ENCODE results near the gene SUOX. TPM values are rescaled to one million over a fixed set of nuclear protein-coding genes. Genes with fewer than 3 reads are reported as not detected.

Gene SUOX
- total RNA-seq, 4 donors from 2014 or later: 18.7 to 25.6 (median 22.9) TPM

DNA sequence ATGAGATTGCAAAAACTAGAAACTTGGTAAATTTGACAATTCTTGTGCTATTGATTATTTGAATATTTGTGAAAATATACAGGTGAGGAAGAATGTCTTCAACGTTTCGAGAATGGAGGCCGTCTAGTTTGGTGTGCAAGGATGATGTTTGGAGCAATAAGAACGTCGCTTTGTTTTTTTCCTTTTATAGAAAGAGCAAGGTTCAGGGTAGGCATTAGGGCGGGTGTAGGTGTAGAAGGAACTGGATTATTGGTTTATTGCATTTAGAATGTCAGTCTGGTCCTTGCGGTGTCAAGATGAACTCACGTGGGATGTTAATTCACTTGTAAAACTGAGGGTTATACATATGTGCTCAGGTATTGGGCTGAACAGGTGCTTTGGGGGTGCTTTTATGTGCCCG is 45.8 kb downstream of the SUOX start:
- WGBS: 44% methylated on average over 9 of the region's 9 CpGs
- no peak for TF ChIP-seq POLR2AphosphoS5 (IDR thresholded peaks at IDR 0.05)
- no peak for DNase-seq (ENCODE audit: low spot score in 2 of 2)

DNA sequence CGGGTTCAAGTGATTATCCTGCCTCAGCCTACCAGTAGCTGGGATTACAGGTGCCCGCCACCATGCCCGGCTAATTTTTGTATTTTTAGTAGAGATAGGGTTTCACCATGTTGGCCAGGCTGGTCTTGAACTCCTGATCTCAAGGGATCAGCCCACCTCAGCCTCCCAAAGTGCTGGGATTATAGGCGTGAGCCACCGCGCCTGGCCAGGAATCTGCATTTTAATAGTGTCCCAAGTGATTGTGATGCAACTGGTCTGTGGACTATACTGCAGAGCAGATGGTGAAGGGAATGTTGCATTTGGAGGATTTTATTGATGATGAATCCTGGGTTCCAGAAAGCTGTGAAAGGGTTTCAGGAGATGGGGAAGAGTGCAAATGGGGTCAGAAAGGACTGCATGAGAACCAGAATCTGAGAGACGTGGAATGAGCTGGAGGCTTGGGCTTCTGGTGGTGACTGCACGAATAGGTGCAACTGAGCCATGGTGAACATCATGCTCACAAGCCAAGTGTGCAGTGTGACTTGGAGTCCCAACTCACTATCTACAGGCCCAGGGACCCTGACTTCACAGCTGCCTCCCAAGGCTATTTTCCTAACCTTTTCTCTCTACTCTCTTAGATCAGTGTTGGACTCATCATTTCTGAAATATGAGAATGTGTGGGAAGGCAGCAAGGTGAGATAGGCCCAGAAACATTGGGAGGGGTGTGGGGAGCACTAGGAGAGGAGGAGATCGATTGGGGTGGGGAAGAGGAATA is 49.1 kb downstream of the SUOX start:
- no peaks in the 10 kb centered on the region for H3K27me3 ChIP-seq
- peaks cover 32% of the 10 kb centered on the region for H3K36me3 ChIP-seq
- no peaks in the 10 kb centered on the region for H3K9me3 ChIP-seq
- H3K4me1 ChIP-seq: peaks cover 25% of the 10 kb centered on the region
- no peak overlapping the region for H3K27ac ChIP-seq
- TF ChIP-seq, protein P1, sequence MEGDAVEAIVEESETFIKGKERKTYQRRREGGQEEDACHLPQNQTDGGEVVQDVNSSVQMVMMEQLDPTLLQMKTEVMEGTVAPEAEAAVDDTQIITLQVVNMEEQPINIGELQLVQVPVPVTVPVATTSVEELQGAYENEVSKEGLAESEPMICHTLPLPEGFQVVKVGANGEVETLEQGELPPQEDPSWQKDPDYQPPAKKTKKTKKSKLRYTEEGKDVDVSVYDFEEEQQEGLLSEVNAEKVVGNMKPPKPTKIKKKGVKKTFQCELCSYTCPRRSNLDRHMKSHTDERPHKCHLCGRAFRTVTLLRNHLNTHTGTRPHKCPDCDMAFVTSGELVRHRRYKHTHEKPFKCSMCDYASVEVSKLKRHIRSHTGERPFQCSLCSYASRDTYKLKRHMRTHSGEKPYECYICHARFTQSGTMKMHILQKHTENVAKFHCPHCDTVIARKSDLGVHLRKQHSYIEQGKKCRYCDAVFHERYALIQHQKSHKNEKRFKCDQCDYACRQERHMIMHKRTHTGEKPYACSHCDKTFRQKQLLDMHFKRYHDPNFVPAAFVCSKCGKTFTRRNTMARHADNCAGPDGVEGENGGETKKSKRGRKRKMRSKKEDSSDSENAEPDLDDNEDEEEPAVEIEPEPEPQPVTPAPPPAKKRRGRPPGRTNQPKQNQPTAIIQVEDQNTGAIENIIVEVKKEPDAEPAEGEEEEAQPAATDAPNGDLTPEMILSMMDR (IDR thresholded peaks at IDR 0.05): no peak
- TF ChIP-seq POLR2AphosphoS5 (IDR thresholded peaks at IDR 0.05) (no peak), POLR2A (IDR thresholded peaks at IDR 0.05) (no peak), EP300 (IDR thresholded peaks at IDR 0.05) (no peak)
- 87% methylated on average over 9 of the region's 9 CpGs for WGBS
- H3K4me3 ChIP-seq: no peak overlapping the region
- no peak for DNase-seq (ENCODE audit: low spot score in 2 of 2)

More for the DNA sequence above, 45.8 kb downstream of the SUOX start:
- no peaks in the 10 kb centered on the region for H3K27me3 ChIP-seq
- no peaks in the 10 kb centered on the region for H3K9me3 ChIP-seq
- peaks cover 29% of the 10 kb centered on the region for H3K4me1 ChIP-seq
- peaks cover 32% of the 10 kb centered on the region for H3K36me3 ChIP-seq
- H3K27ac ChIP-seq: peak overlapping the region; percentile 89
- peak overlapping the region; percentile 91 for H3K4me3 ChIP-seq

DNA sequence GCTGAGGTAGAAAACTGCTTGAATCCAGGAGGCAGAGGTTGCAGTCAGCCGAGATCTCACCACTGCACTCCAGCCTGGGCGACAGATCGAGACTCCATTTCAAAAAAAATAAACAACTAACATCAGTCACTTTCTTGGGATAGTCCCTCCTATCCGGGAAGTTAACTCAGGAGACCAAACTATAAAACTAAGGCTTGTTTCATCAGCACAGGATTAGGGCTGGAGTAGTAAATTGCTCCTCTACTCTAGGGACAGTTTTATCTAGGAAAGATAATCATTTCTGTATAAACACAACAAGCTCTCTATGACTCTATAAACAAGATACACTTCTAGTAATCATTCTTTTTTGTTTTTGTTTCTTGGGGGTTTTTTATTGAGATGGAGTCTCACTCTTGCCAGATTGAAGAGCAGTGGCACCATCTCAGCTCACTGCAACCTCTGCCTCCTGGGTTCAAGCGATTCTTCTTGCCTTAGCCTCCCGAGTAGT is 56.4 kb downstream of the SUOX start:
- Histone ChIP-seq H3K4me1 (no peaks in the 10 kb centered on the region), H3K27me3 (no peaks in the 10 kb centered on the region), H3K4me3 (no peak overlapping the region), H3K36me3 (no peaks in the 10 kb centered on the region), H3K9me3 (no peaks in the 10 kb centered on the region), H3K27ac (no peak overlapping the region)
- TF ChIP-seq POLR2A (IDR thresholded peaks at IDR 0.05): no peak
- no peak for TF ChIP-seq POLR2AphosphoS5 (IDR thresholded peaks at IDR 0.05)
- no peak for TF ChIP-seq EP300 (IDR thresholded peaks at IDR 0.05)
- TF ChIP-seq, protein P1 (IDR thresholded peaks at IDR 0.05): no peak
- 86% methylated on average over 6 of the region's 6 CpGs for WGBS
- no peak for DNase-seq (ENCODE audit: low spot score in 2 of 2)

Other genes with a start within 250 kb of the SUOX start
- 10 to 100 TPM; 32.0 to 45.8 (median 40.1) TPM for gene SARNP, start 179.6 kb upstream of the SUOX start, total RNA-seq
- gene ORMDL2, start 179.2 kb upstream of the SUOX start, total RNA-seq: 10 to 100 TPM in 3 of 4 donors, 1 to 10 TPM in 1; 8.6 to 22.8 (median 18.2) TPM
- 10 to 100 TPM; 29.8 to 38.2 (median 36.2) TPM for gene DNAJC14, start 167.7 kb upstream of the SUOX start, total RNA-seq
- gene MMP19, start 154.3 kb upstream of the SUOX start, total RNA-seq: 10 to 100 TPM in 1 of 4 donors, 1 to 10 TPM in 3; 4.2 to 10.5 (median 5.5) TPM
- gene PYM1, start 69.4 kb upstream of the SUOX start, total RNA-seq: 10 to 100 TPM; 32.0 to 41.8 (median 37.4) TPM
- gene DGKA, start 66.1 kb upstream of the SUOX start, total RNA-seq: 100 to 1,000 TPM; 185 to 556 (median 198) TPM
- 100 to 1,000 TPM in 1 of 4 donors, 10 to 100 TPM in 3; 54.4 to 188 (median 71.7) TPM for gene PMEL, start 31.2 kb upstream of the SUOX start, total RNA-seq
- 10 to 100 TPM; 18.4 to 33.2 (median 28.6) TPM for gene CDK2, start 30.4 kb upstream of the SUOX start, total RNA-seq
- gene RAB5B, start 23.2 kb upstream of the SUOX start, total RNA-seq: 100 to 1,000 TPM in 3 of 4 donors, 10 to 100 TPM in 1; 97.1 to 143 (median 114) TPM
- 10 to 100 TPM in 1 of 4 donors, 1 to 10 TPM in 3; 3.2 to 10.5 (median 3.8) TPM for gene IKZF4, start 23.8 kb downstream of the SUOX start, total RNA-seq
- 1,000 to 10,000 TPM in 2 of 4 donors, 100 to 1,000 TPM in 2; 600 to 3,046 (median 910) TPM for gene RPS26, start 44.6 kb downstream of the SUOX start, total RNA-seq
- 100 to 1,000 TPM; 147 to 226 (median 181) TPM for gene ERBB3, start 82.9 kb downstream of the SUOX start, total RNA-seq
- gene PA2G4, start 107.3 kb downstream of the SUOX start, total RNA-seq: 100 to 1,000 TPM; 103 to 153 (median 117) TPM
- gene RPL41, start 119.4 kb downstream of the SUOX start, total RNA-seq: 1,000 to 10,000 TPM; 2,523 to 6,346 (median 5,689) TPM
- gene ZC3H10, start 121.0 kb downstream of the SUOX start, total RNA-seq: 1 to 10 TPM; 2.1 to 5.6 (median 3.4) TPM
- 100 to 1,000 TPM in 2 of 4 donors, 10 to 100 TPM in 2; 73.1 to 128 (median 103) TPM for gene ESYT1, start 131.0 kb downstream of the SUOX start, total RNA-seq
- 10 to 100 TPM; 28.3 to 37.4 (median 28.5) TPM for gene MYL6B, start 155.3 kb downstream of the SUOX start, total RNA-seq
- gene MYL6, start 161.1 kb downstream of the SUOX start, total RNA-seq: 1,000 to 10,000 TPM in 1 of 4 donors, 100 to 1,000 TPM in 3; 773 to 1,142 (median 915) TPM
- 100 to 1,000 TPM in 2 of 4 donors, 10 to 100 TPM in 2; 53.6 to 137 (median 85.9) TPM for gene SMARCC2, start 192.2 kb downstream of the SUOX start, total RNA-seq
- gene RNF41, start 224.6 kb downstream of the SUOX start, total RNA-seq: 10 to 100 TPM; 28.4 to 60.6 (median 35.8) TPM
- 10 to 100 TPM; 13.3 to 23.7 (median 20.1) TPM for gene NABP2, start 227.1 kb downstream of the SUOX start, total RNA-seq
- gene SLC39A5, start 232.8 kb downstream of the SUOX start, total RNA-seq: 1 to 10 TPM in 2 of 4 donors, not detected in 2; 1.3 to 2.4 TPM